Renal cortex interstitium (tissue), 15 donors: ENCODE results near the gene TOX3. TPM values are rescaled to one million over a fixed set of nuclear protein-coding genes. Genes with fewer than 3 reads are reported as not detected.

Source experiments
- DNase-seq, 11 donors: peaks; one replicate each; pipeline ENCODE4 v3.0.0-alpha.2; 2013; ENCODE audit warnings: low read depth in 9 of 11, low spot score in 4 of 11; ENCODE audit errors: extremely low read depth in 1 of 11
- long read RNA-seq, 16 experiments: transcript quantifications; one replicate each; lab custom pipeline, GENCODE V29; 2026
- polyA plus RNA-seq, 3 donors: library from polyadenylated mRNA; unstranded; fragments of 120-200 nt; gene quantifications; one replicate each; pipeline ENCODE4 v1.2.1, GENCODE V29; 2013; ENCODE audit not compliant: insufficient read length in 3 of 3

Gene TOX3
- polyA plus RNA-seq, result 10 to 100 TPM; 28.5 to 32.5 (median 31.7) TPM
- long read RNA-seq, donor 1, partial matches to known transcripts, result 16 of 18 reads
- long read RNA-seq, donor 1, other reads (novel, unspliced or antisense), result 0 of 18 reads
- long read RNA-seq, donor 2, partial matches to known transcripts, result 5 of 7 reads
- long read RNA-seq, donor 2, other reads (novel, unspliced or antisense), result 0 of 7 reads
- long read RNA-seq, donor 3, partial matches to known transcripts, result 7 of 12 reads
- long read RNA-seq, donor 3, other reads (novel, unspliced or antisense), result 0 of 12 reads
- long read RNA-seq, donor 4, partial matches to known transcripts, result 0 of 2 reads
- long read RNA-seq, donor 4, other reads (novel, unspliced or antisense), result 0 of 2 reads
- long read RNA-seq, donor 5, result 0 reads
- long read RNA-seq, donor 6, partial matches to known transcripts, result 23 of 25 reads
- long read RNA-seq, donor 6, other reads (novel, unspliced or antisense), result 0 of 25 reads
- long read RNA-seq, donor 7, partial matches to known transcripts, result 6 of 8 reads
- long read RNA-seq, donor 7, other reads (novel, unspliced or antisense), result 0 of 8 reads
- long read RNA-seq, donor 8, result 0 reads
- long read RNA-seq, donor 9, transcript TOX3-201 (7 exons, 3,233 nt), result major isoform, 6 of 12 reads
- long read RNA-seq, donor 9, partial matches to known transcripts, result 5 of 12 reads
- long read RNA-seq, donor 9, other reads (novel, unspliced or antisense), result 0 of 12 reads
- long read RNA-seq, donor 10, partial matches to known transcripts, result 11 of 14 reads
- long read RNA-seq, donor 10, other reads (novel, unspliced or antisense), result 0 of 14 reads
- long read RNA-seq, donor 11, partial matches to known transcripts, result 0 of 3 reads
- long read RNA-seq, donor 11, other reads (novel, unspliced or antisense), result 0 of 3 reads
- long read RNA-seq, donor 12, partial matches to known transcripts, result 9 of 10 reads
- long read RNA-seq, donor 12, other reads (novel, unspliced or antisense), result 0 of 10 reads
- long read RNA-seq, donor 13, result 0 reads
- long read RNA-seq, donor 14, partial matches to known transcripts, result 0 of 2 reads
- long read RNA-seq, donor 14, other reads (novel, unspliced or antisense), result 0 of 2 reads
- long read RNA-seq, donor 15, partial matches to known transcripts, result 0 of 1 reads
- long read RNA-seq, donor 15, other reads (novel, unspliced or antisense), result 0 of 1 reads
- long read RNA-seq, donor 16, transcript TOX3-201 (7 exons, 3,233 nt), result major isoform, 11 of 12 reads
- long read RNA-seq, donor 16, partial matches to known transcripts, result 0 of 12 reads
- long read RNA-seq, donor 16, other reads (novel, unspliced or antisense), result 0 of 12 reads

- no peak for DNase-seq
Observed at GRCh38 chr16:52547004-52547833, at the start of gene TOX3. Gene TOX3 (minus strand): TSS chr16:52547143. CDS start chr16:52546723, 420 bp downstream.

GRCh38 chr16:52592778-52593177 lies 45.8 kb upstream of the TOX3 start:
- DNase-seq, result no peak

- no peak for DNase-seq
Observed at GRCh38 chr16:52591934-52592592, 45.1 kb upstream of the TOX3 start.

GRCh38 chr16:52591471-52591870 lies 44.5 kb upstream of the TOX3 start:
- DNase-seq, result no peak

- DNase-seq, result no peak
Observed at GRCh38 chr16:52586159-52586558, 39.2 kb upstream of the TOX3 start.

- DNase-seq, result no peak
Observed at GRCh38 chr16:52584354-52585320, 37.7 kb upstream of the TOX3 start.

- DNase-seq, result no peak
Observed at GRCh38 chr16:52581530-52581929, 34.6 kb upstream of the TOX3 start.

- DNase-seq, result no peak
Observed at GRCh38 chr16:52580488-52580887, 33.5 kb upstream of the TOX3 start.

- no peak for DNase-seq
Observed at GRCh38 chr16:52578829-52579498, 32.0 kb upstream of the TOX3 start.

GRCh38 chr16:52578007-52578828 lies 31.3 kb upstream of the TOX3 start:
- DNase-seq, result no peak

GRCh38 chr16:52577130-52577706 lies 30.3 kb upstream of the TOX3 start:
- DNase-seq, result no peak

GRCh38 chr16:52573365-52574299 lies 26.7 kb upstream of the TOX3 start:
- DNase-seq, result peak in 2 of 11 donors; percentile 14 to 38

- no peak for DNase-seq
Observed at GRCh38 chr16:52572656-52573055, 25.7 kb upstream of the TOX3 start.

- DNase-seq, result no peak
Observed at GRCh38 chr16:52570495-52571091, 23.6 kb upstream of the TOX3 start.
